Stimulated activated naive CD8-positive, alpha-beta T cell treated with anti-CD3 and anti-CD28 coated beads, Interleukin-15, amount 100 ng/mL, for 72 hours (primary cell): ENCODE results near the gene NCDN.

ENCODE experiments used
- ATAC-seq: fragments of 150-1000 bp; cut with Tn5 transposase; 2 replicates; pipeline ENCODE4 v1.10.0; 2021; ENCODE audit warnings: mild to moderate bottlenecking, moderate library complexity
- DNase-seq, 2 donors: peaks; one replicate each; pipeline ENCODE4 v3.0.0; 2021 to 2022
- H3K27ac Mint-ChIP-seq, 2 donors: one replicate each; pipeline ENCODE4 v1.8.0; 2022; ENCODE audit warnings: mild to moderate bottlenecking in 2 of 2, mixed read lengths in 2 of 2, moderate library complexity in 2 of 2
- H3K27me3 Mint-ChIP-seq: one replicate; pipeline ENCODE4 v1.8.0; 2022; ENCODE audit warnings: mixed read lengths
- H3K4me1 Mint-ChIP-seq: one replicate; pipeline ENCODE4 v1.8.0; 2022; ENCODE audit warnings: mild to moderate bottlenecking, mixed read lengths
- H3K4me3 Mint-ChIP-seq, 2 donors: one replicate each; pipeline ENCODE4 v1.8.0; 2022; ENCODE audit warnings: mild to moderate bottlenecking in 2 of 2, mixed read lengths in 2 of 2, moderate library complexity in 1 of 2
- H3K9me3 Mint-ChIP-seq, 2 donors: one replicate each; pipeline ENCODE4 v1.8.0; 2022; ENCODE audit warnings: mixed read lengths in 2 of 2

NCDN gene

GRCh38 chr1:35539073-35539823 lies 18.4 kb upstream of the NCDN start:
- no peaks in the 10 kb centered on the region for H3K9me3 Mint-ChIP-seq
- H3K4me1 Mint-ChIP-seq = peaks cover 87% of the 10 kb centered on the region
- peak overlapping the region; percentile 66 to 81 for H3K4me3 Mint-ChIP-seq
- no peaks in the 10 kb centered on the region for H3K27me3 Mint-ChIP-seq
- DNase-seq (peak; percentile 27 to 46), ATAC-seq (peak; percentile 90)
- H3K27ac Mint-ChIP-seq = peak overlapping the region; percentile 90 to 94

GRCh38 chr1:35539824-35540261 lies 17.8 kb upstream of the NCDN start:
- no peaks in the 10 kb centered on the region for H3K27me3 Mint-ChIP-seq
- no peaks in the 10 kb centered on the region for H3K9me3 Mint-ChIP-seq
- peak overlapping the region; percentile 90 to 94 for H3K27ac Mint-ChIP-seq
- H3K4me1 Mint-ChIP-seq = peaks cover 90% of the 10 kb centered on the region
- peak overlapping the region; percentile 66 to 81 for H3K4me3 Mint-ChIP-seq
- no peak for DNase-seq
- peak; percentile 77 for ATAC-seq

- H3K27me3 Mint-ChIP-seq = no peaks in the 10 kb centered on the region
- DNase-seq (peak; percentile 49 to 70), ATAC-seq (peak; percentile 99)
- H3K4me1 Mint-ChIP-seq = peaks cover 48% of the 10 kb centered on the region
- no peaks in the 10 kb centered on the region for H3K9me3 Mint-ChIP-seq
- peak overlapping the region in 1 of 2 donors; percentile 37 for H3K4me3 Mint-ChIP-seq
- peak overlapping the region in 1 of 2 donors; percentile 89 for H3K27ac Mint-ChIP-seq
Measured at GRCh38 chr1:35544976-35545375, 12.6 kb upstream of the NCDN start.

GRCh38 chr1:35546614-35547013 lies 11.0 kb upstream of the NCDN start:
- no peak for ATAC-seq
- no peaks in the 10 kb centered on the region for H3K9me3 Mint-ChIP-seq
- DNase-seq = no peak
- H3K27me3 Mint-ChIP-seq = no peaks in the 10 kb centered on the region
- H3K4me3 Mint-ChIP-seq = no peak overlapping the region
- H3K4me1 Mint-ChIP-seq = peaks cover 32% of the 10 kb centered on the region
- no peak overlapping the region for H3K27ac Mint-ChIP-seq

GRCh38 chr1:35553851-35554250 lies 3.7 kb upstream of the NCDN start:
- peaks cover 43% of the 10 kb centered on the region for H3K4me1 Mint-ChIP-seq

GRCh38 chr1:35554266-35555211 lies 3.1 kb upstream of the NCDN start:
- peaks cover 50% of the 10 kb centered on the region for H3K4me1 Mint-ChIP-seq
- no peaks in the 10 kb centered on the region for H3K27me3 Mint-ChIP-seq
- ATAC-seq = no peak
- no peaks in the 10 kb centered on the region for H3K9me3 Mint-ChIP-seq
- no peak for DNase-seq
- no peak overlapping the region for H3K4me3 Mint-ChIP-seq
- H3K27ac Mint-ChIP-seq = peak overlapping the region; percentile 15 to 40

More at GRCh38 chr1:35553851-35554250, 3.7 kb upstream of the NCDN start:
- Mint-ChIP-seq H3K9me3 (no peaks in the 10 kb centered on the region), H3K27me3 (no peaks in the 10 kb centered on the region), H3K27ac (no peak overlapping the region), H3K4me3 (no peak overlapping the region)
- DNase-seq (no peak), ATAC-seq (no peak)

GRCh38 chr1:35555212-35555584 lies 2.4 kb upstream of the NCDN start:
- peak overlapping the region in 1 of 2 donors; percentile 23 for H3K27ac Mint-ChIP-seq
- H3K9me3 Mint-ChIP-seq = no peaks in the 10 kb centered on the region
- DNase-seq = no peak
- peaks cover 54% of the 10 kb centered on the region for H3K4me1 Mint-ChIP-seq
- no peak for ATAC-seq
- no peaks in the 10 kb centered on the region for H3K27me3 Mint-ChIP-seq
- H3K4me3 Mint-ChIP-seq = peak overlapping the region in 1 of 2 donors; percentile 6

- Mint-ChIP-seq H3K4me3 (peak overlapping the region; percentile 99 to 100), H3K4me1 (peaks cover 61% of the 10 kb centered on the region), H3K9me3 (no peaks in the 10 kb centered on the region), H3K27me3 (no peaks in the 10 kb centered on the region), H3K27ac (peak overlapping the region; percentile 23 to 91)
- ATAC-seq = no peak
- DNase-seq = no peak
Measured at GRCh38 chr1:35555601-35556477, 1.8 kb upstream of the NCDN start.

- peak overlapping the region; percentile 91 to 99 for H3K27ac Mint-ChIP-seq
- H3K27me3 Mint-ChIP-seq = no peaks in the 10 kb centered on the region
- ATAC-seq (peak; percentile 10), DNase-seq (no peak)
- H3K4me3 Mint-ChIP-seq = peak overlapping the region; percentile 99 to 100
- H3K4me1 Mint-ChIP-seq = peaks cover 68% of the 10 kb centered on the region
- H3K9me3 Mint-ChIP-seq = no peaks in the 10 kb centered on the region
Measured at GRCh38 chr1:35556484-35557117, 998 bp upstream of the NCDN start.

GRCh38 chr1:35557118-35557610 lies 435 bp upstream of the NCDN start, which contains the start of gene KIAA0319L:
Gene KIAA0319L (minus strand): TSS chr1:35557403. CDS start chr1:35554491, 2,912 bp downstream.
- H3K4me1 Mint-ChIP-seq = peaks cover 70% of the 10 kb centered on the region
- H3K4me3 Mint-ChIP-seq = peak within 1 kb of the TSS; percentile 99 to 100
- no peak for DNase-seq
- peak; percentile 84 for ATAC-seq
- H3K27me3 Mint-ChIP-seq = no peaks in the 10 kb centered on the region
- peak within 1 kb of the TSS; percentile 96 to 99 for H3K27ac Mint-ChIP-seq
- no peaks in the 10 kb centered on the region for H3K9me3 Mint-ChIP-seq

GRCh38 chr1:35558374-35559316 lies 1.0 kb downstream of the NCDN start:
- peak overlapping the region; percentile 96 to 99 for H3K27ac Mint-ChIP-seq
- no peaks in the 10 kb centered on the region for H3K27me3 Mint-ChIP-seq
- peak overlapping the region; percentile 99 to 100 for H3K4me3 Mint-ChIP-seq
- ATAC-seq (no peak), DNase-seq (no peak)
- H3K4me1 Mint-ChIP-seq = peaks cover 71% of the 10 kb centered on the region
- no peaks in the 10 kb centered on the region for H3K9me3 Mint-ChIP-seq

- DNase-seq (no peak), ATAC-seq (no peak)
- Mint-ChIP-seq H3K4me1 (peaks cover 73% of the 10 kb centered on the region), H3K4me3 (peak overlapping the region; percentile 0 to 12), H3K9me3 (no peaks in the 10 kb centered on the region), H3K27ac (peak overlapping the region in 1 of 2 donors; percentile 13), H3K27me3 (no peaks in the 10 kb centered on the region)
Measured at GRCh38 chr1:35559317-35559944, 1.8 kb downstream of the NCDN start.
